Smooth muscle cell of the brain vasculature (primary cell): ENCODE results near the gene FXR2.
"Not testable (repeated sequence)": the region's sequence is repeated elsewhere in the genome, so short reads cannot be mapped to it uniquely, and the experiment has no call there.

Source experiments
- DNase-seq: peaks from one replicate; pipeline ENCODE4 v3.0.0-alpha.2; 2012; ENCODE audit warnings: low read depth, low spot score

The FXR2 gene

DNA sequence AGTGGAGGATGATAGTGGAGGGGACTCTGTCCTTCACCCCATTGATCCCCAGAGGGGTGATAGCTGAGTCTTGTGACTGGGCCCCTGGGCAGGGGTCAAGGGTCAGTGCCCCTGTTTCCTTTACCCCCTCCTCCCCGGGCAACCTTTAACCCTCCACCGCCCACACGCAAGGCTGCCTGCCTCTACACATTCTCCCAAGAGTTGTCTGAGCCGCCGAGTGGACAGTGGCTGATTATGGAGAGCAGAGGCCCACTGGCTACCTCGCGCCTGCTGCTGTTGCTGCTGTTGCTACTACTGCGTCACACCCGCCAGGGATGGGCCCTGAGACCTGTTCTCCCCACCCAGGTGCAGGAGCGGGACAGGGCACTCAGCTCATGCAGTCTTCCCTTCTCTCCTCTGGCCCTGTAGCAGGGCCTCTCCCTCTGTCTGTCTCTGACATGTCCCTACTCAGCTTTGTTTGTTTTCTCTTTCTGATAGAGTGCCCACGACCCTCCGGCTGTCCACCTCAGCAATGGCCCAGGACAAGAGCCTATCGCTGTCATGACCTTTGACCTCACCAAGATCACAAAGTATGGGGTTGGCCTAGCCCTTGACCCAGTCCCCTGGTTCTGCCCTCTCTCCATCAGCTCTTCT lies 15.4 kb upstream of the FXR2 start, which contains the start of gene SHBG:
Gene SHBG, plus strand, starts transcription at position 197 of the 633 bp plus-strand sequence. Its CDS starts 38 bp downstream, at position 235.
- no peak for DNase-seq

DNA sequence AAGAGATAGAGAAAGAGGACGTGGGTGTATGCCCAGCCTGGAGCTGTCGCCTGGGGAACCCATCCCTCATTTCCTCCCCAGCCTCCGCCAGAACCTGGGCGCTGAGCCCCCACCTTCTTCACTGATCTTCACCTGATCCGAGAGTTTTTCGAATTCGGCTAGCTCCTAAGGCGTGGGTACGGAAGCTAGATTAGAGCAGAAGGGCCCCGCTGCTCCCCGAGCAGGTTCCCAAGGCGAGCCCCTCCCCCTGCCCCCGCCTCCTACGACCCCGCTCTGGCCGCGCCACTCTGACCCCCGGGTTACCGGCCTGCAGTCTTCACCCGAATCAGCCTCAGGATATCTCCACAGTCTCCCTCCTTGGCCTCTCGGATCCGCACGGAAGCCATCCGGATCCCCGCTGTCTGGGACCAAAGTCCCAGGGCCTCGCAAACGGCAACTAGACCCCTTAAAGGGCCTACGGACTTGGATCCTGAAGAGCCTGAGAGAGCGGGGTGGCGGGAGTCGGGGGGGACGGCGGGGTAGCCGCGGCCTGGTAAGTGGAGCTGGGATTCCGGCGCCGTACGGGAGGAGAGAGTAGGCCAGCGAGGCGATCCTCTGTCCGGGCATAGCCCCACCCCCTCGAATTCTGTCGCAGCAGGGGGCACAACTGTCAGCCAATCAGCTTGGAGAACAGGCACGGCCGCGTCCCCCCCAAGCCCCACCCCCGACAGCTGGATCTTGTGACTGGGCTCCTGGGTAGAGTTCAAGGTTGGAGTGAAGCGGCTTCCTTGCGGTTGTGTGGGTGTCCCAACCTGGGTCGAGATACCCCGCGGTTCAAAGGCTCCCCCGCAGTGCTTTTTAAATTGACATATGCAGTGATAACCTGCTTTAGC lies 12.8 kb upstream of the FXR2 start, which contains the start of gene SAT2:
Gene SAT2, minus strand, starts transcription at position 572 of the 872 bp plus-strand sequence. Its CDS starts 186 bp downstream, at position 386.
- peak; percentile 91 for DNase-seq

DNA sequence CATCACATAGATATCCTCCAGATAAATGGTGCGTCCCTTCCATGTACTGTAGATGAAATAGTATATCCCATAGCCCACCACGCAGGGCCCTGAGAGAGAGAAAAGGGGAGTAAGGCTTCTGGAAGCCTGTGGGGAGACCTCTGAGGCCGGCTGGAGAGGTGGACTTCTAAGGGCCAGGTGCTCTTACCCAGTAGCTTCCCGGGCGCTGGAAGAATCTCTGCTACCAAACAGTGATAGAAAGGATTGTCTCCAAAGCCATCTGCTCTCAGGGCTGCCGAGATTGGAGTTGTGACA lies 12.2 kb upstream of the FXR2 start:
- no peak for DNase-seq

DNA sequence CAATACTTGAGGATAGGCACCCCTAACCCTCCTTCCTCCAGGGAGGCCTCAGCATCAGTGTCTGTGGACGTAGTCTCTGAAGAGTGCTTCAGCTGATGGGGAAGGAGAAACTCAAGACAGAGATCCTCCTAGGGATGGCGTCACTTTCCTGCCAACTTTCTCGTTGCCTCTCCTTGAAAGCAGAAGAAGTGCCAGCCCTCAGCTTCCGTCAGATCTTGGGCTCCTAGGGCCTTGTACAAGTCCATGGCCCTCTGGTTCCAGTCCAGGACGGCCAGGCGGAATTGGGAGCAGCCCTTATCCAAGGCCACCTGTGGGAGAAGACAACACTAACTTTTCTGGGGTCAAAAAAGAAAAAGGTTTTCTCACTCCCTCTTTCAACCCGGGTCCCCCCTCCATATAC lies 11.6 kb upstream of the FXR2 start:
- DNase-seq: no peak

DNA sequence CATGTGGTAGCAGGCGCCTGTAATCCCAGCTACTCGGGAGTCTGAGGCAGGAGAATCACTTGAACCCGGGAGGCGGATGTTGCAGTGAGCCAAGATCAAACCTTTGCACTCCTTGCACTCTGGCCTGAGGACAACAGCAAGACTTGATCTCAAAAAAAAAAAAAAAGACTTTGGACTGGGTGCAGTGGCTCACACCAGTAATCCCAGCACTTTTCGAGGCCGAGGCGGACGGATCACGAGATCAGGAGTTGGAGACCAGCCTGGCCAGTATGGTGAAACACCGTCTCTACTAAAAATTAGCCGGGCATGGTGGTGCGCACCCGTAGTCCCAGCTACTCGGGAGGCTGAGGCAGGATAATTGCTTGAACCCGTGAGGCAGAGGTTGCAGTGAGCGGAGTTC lies 11.1 kb upstream of the FXR2 start:
- not testable (repeated sequence) for DNase-seq

DNA sequence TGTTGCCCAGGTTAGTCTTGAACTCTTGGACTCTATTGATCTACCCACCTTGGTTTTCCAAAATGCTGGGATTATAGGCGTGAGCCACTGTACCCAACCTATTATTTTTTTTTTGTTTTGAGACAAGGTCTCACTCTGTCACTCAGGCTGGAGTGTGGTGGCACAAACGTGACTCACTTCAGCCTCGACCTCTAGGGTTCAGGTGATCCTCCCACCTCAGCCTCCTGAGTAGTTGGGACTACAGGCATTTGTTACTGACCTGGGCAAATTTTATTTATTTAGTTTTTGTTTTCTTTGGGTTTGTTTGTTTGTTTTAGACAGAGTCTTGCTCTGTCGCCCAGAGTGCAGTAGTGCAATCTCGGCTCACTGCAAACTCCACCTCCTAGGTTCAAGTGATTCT lies 9.0 kb upstream of the FXR2 start:
- DNase-seq: no peak

DNA sequence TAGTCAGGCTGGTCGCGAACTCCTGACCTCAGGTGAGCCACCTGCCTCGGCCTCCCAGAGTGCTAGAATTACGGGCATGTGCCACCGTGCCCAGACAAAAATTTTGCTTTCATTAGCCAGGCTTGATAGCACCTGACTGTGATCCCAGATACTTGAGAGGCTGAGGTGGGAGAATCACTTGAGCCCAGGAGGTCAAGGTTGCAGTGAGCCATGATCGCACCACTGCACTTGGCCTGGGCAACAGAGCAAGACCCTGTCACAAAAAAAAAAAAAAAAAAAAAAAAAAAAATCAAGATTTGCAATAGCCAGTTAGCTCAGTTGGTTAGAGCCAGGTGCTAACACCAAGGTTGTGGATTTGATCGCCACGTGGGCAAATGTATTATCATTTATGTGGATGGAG lies 6.1 kb upstream of the FXR2 start:
- DNase-seq: no peak

DNA sequence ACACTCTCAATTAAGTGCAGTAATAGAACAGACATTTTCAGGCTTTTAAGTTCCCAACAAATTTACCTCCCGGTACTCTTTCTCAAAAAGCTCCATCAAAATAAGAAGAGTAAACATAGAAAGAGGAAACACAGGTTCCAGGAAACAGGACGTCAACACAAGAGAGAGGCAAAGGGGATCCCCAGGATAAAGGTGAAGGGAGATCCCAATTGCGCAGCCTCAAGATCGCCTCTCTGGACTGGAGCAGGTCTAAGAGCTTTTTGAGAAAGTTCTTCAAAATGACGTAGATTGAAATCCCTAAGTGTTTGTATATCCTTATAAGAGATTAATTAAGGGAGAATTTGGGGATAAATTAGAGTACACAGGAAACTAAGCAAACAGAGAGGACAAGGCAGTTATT lies 3.9 kb upstream of the FXR2 start:
- DNase-seq: no peak

DNA sequence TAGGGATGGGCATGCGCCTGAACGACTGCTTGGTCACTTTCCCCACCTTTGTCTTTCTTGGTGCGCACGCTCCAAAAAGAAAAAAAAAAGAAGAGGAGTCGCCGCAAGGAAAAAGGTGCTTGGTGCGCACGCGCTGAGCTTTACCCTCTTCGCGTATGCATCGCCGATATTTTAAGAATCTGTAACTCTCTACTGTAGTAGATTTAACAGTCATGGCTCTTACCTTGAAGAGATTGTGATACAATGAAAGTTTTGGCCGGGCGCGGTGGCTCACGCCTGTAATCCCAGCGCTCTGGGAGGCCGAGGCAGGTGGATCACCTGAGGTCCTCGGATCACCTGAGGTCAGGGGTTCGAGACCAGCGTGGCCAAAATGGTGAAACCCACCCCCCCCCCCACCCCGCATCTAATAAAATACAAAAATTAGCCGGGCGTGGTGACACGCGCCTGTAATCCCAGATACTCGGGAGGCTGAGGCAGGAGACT lies 609 bp upstream of the FXR2 start:
- no peak for DNase-seq

DNA sequence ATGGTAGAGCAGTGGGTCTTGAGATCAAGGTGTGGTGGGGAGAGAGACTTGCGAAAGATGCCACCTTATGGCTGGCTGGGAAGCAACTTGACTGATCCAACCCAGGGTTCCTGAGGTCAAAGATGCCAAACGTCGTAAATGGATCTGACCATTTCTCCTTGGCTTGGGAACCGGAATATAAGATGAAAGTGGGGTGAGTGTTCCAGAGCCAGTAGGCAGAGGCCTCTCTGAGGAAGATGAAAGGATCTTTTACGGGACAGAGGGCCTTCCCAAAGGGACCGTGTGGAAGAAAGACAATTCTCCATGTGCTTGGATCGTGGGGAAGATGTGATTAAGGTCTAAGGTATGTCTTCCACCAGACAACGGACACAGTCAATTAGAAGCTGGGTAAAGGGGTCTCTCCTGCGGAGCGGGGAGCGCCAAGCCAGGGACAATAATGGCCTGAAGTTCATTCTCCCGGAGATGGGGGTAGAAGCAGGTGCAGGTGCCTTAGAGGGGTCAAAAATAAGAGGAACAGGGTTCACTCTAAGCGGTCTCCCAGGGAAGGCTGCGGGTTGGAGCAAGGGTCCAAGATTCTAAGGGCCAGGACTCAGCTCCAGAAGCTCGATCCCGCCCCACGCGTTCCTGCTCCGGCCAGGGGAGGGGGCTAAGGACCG lies 800 bp downstream of the FXR2 start:
- DNase-seq: no peak

DNA sequence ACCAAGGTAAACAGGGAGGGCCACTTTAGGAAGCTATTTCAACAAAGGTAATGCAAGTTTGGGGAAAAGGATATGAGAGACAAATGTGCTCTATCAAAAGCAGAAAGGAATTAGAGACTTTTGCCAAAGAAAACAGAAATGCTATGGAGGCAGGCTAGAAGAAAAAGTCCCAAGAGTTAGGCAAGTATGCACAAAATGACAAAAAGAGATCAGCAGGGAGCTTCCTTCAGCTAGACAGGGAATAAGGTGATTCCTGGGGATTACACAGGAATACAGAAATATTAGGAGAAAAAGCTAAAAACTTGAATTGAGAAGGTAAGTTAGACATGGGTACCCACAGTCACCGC lies 2.4 kb downstream of the FXR2 start:
- DNase-seq: no peak

DNA sequence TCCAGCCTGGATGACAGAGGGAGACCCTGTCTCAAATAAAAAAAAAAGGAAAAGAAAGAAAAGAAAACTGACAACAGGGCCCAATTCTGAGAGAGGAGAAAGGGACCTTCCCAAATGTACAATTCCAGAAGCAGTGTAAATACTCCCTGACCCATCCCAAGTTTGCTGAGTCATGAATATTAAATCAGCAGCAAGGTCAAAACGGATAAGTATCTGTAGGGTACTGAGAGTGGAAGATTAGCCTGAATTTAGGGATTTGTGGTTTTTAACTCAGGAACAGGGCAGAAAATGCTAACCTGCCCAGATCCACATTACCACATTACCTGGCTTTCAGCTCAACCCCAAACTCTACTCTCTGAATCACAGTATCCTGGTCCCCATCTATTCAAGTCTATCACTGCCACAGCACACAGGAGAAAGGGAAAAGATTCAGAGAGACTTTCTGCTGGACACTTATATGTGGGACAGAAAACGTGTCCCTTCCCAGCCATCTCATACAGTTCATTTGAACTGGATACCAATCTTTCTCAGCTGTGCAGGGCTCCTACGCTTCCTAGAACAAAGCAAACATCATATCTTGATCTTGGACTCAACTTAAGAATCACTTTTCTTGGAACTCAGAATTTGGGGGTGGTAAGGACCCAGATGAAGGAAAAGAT lies 2.9 kb downstream of the FXR2 start:
- no peak for DNase-seq

DNA sequence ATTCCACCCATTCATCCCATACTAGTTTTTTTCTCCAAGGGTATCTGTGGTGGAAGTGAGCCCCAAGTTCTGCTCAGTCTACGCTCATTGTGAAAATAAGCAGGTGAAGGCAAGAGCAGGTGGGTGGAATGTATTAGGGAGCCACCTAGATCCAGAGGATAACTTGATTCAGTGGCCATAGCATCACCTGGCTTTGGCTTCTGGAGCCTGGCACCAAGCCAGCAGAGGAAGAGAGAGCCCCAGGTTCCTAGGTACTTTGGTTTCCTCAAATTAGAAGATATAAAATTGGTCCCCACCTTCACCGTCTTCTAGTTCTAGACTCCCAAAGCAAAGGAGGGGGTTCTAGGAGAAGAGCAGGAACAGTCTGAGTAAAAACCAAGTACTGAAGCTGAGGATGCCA lies 4.1 kb downstream of the FXR2 start:
- no peak for DNase-seq

DNA sequence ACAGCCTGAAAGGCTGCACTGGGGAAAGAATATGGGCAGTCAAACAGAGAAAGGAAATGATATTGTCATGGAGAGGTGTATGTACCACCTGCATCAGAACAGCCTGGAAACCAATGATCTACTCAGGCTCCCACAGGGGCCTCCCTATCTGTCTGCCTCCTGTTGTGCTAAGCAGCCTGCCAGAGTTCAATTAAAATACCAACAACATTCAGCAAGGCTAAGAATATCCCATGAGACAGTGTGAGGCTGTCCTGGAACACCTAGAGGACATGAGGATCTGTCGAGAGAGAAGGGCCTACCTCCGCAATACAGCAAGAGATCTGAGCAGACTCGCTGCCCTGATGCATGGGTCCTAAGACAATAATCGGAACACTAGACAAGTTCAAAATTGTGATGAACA lies 8.4 kb downstream of the FXR2 start:
- DNase-seq: no peak

DNA sequence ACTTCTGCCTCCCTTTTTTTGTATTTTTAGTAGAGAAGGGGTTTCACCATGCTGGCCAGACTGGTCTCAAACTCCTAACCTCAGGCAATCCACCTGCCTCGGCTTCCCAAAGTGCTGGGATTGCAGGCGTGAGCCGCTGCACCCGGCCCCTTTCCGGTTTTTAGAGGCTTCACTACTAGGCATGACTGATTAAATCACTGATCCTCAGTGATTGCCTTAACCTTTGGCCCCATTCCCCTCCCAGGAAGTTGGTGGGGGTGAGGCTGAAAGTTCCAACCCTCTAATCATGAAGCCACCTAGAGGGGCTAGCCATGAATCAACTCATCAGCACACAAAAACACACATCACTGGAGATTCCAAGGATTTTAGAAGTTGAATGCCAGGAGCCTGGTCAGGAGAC lies 17.1 kb downstream of the FXR2 start:
- not testable (repeated sequence) for DNase-seq

DNA sequence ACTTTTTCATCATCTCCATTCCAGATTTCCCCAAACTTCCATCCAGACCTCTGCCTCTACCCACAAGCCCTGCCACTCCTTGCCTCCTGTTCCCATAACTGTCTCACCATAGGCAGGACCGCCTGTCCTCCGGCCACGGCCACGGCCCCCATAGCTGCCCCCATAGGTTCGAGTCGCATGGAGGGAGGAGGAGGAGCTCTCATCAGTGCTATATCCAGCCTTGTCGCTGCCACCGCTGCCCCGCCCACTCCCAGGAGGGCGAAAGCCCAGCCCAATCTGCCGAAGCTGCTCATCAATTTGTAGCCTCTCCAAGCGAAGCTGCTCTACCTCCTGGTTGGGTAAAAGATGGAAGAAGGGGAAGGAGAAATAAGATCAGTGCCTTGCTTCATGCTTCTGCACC lies 21.4 kb downstream of the FXR2 start:
- DNase-seq: no peak

DNA sequence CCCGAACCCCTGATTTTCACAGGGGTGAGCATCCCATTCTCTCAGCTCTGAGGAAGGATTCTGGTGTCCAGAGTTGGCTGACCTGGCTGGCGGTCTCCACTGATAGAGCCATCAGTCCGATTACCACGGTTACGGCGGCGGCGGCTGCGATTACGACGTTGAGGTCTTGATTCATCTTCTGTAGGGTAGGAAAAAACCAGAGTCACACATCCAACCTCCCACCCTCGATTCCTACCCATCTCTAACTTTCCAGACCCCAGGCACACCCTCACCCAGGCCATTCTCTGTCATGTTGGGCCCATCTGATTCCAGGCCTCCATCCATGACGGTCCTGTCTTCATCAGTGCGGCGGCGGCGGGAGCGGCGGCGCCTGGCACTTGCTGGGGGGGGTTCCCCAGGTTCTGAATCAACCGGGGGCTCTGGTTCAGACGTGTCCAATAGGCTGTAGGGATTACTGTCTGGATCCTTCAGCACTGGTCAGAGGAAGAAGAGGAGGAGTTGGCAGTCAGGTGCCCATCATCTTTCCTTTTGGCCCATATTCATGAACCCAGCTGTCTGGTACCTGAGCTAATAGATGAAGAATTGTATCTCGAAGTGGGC lies 22.2 kb downstream of the FXR2 start:
- DNase-seq: no peak

DNA sequence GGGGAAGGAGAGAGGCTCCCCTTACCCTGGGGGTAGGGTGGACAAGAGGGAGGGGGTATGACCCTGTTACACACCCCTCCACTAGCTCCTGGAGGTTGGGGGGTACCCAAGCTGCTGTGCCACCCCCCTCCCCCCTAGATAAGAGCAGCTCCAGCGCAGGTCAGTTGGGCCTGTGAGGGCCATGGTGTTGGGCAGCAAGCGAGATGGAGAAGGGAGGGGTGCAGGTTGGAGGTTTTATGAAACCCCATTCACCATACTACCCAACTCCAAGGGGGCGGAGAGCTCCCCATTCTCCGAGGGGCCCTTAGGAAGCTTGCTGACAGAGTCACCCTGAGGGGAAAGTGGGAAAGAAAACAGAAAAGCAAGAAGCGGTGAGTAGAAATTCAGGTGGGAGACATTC lies 23.1 kb downstream of the FXR2 start:
- DNase-seq: no peak

DNA sequence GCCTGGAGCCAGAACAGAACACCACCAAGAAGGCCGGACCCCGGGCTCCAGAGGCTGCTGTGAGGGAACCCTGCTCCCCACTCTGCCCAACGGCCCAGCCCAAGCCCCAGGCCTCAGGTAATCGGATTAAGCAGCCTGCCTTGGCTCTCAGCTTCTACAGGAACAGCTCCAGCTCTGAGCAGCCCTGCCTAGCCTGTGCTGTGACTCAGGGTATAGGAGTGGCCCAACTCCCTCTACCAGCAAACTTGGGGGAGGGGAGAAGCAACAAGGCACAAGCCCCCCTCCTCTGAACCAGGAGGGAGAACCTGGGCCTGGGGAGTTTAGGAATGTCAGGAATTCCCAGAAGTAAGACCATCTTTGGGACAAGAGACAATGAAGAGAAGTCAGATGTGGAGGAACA lies 24.0 kb downstream of the FXR2 start:
- DNase-seq: no peak

DNA sequence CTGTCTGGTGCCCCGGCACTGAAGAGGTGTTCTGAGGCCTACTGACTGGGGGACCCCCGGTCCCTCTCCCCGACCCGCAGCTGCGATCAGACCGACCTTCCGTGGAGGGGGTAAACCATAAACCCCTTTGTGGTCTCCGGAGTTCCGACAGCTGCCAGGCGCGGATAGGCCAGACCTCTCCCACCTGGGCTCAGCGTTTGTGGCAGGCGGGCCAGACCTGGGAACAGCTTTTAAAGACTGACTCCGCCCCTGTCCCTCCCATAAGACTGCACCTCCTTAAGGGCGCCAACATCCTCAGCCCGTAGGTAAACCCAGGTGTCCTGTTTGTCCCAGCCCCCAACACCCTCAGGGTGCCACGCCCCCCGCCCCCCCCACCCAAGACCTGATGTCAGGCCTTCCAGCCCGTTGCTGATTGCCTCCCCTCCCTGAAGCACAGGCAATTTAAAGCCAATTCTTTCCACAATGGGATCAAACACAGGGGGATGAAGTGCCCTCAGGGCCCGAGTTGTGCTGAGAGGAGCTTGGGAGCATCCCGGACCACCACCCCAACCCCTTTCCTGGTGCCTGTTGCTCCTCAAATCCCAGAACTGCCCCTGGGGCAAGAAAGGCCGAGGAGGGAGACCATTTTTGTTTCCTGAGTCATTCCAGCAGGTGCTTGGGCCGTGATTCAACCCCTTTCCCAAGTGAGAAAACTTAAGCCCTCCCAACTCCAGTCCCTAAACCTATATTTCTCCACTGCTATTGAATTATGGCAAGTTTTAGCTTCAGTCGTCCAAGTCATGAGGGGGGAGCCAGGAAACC lies 24.6 kb downstream of the FXR2 start, which contains the start of gene SOX15:
Gene SOX15, minus strand, starts transcription at position 204 of the 801 bp plus-strand sequence. CDS start 418 bp downstream, outside the sequence.
- no peak for DNase-seq
